GM23338 (cell line): ENCODE measurements around the gene RNASEH2C.

Source experiments
- CREB1 ChIP-seq: fragments of 250-450 bp; sonication (Bioruptor Pico); IDR thresholded peaks from 2 replicates; pipeline ENCODE4 v1.5.0; 2020; ENCODE audit warnings: low read depth, mild to moderate bottlenecking, moderate library complexity
- EZH2 ChIP-seq: fragments of 200-600 bp; sonication (generic); IDR thresholded peaks from one replicate; pipeline ENCODE4 v1.8.0; 2017; ENCODE audit warnings: antibody characterized with exemption, mild to moderate bottlenecking, low read depth; ENCODE audit not compliant: unreplicated experiment
- EZH2phosphoT487 ChIP-seq: fragments of 200-600 bp; sonication (generic); IDR thresholded peaks from one replicate; pipeline ENCODE4 v1.8.1; 2018; ENCODE audit warnings: antibody characterized with exemption; ENCODE audit not compliant: unreplicated experiment
- POLR2AphosphoS5 ChIP-seq: IDR thresholded peaks from 2 replicates; pipeline ENCODE4 v1.6.1; 2016; ENCODE audit warnings: antibody characterized with exemption, low read depth
- ZNF331 ChIP-seq: fragments of 250-450 bp; sonication (Bioruptor Pico); IDR thresholded peaks from 2 replicates; pipeline ENCODE4 v1.5.0; 2020; ENCODE audit warnings: low read depth, mild to moderate bottlenecking, moderate library complexity
- TF ChIP-seq, protein P1 (sequence below), 2 experiments: fragments of 200-600 bp in 1 of 2; sonication (generic) in 1 of 2; conservative IDR thresholded peaks; 2 replicates each; pipeline versions ENCODE4 v1.5.1 to v1.6.1; 2016 to 2017; ENCODE audit warnings: antibody characterized with exemption in 2 of 2, low read depth in 2 of 2, mild to moderate bottlenecking in 2 of 2, moderate library complexity in 1 of 2
- TF ChIP-seq, protein P2 (sequence below): IDR thresholded peaks from 2 replicates; pipeline ENCODE4 v1.6.1; 2016; ENCODE audit warnings: antibody characterized with exemption
- TF ChIP-seq, protein P3 (sequence below): IDR thresholded peaks from one replicate; pipeline ENCODE4 v1.6.1; 2018; ENCODE audit warnings: antibody characterized with exemption; ENCODE audit not compliant: unreplicated experiment

DNA sequence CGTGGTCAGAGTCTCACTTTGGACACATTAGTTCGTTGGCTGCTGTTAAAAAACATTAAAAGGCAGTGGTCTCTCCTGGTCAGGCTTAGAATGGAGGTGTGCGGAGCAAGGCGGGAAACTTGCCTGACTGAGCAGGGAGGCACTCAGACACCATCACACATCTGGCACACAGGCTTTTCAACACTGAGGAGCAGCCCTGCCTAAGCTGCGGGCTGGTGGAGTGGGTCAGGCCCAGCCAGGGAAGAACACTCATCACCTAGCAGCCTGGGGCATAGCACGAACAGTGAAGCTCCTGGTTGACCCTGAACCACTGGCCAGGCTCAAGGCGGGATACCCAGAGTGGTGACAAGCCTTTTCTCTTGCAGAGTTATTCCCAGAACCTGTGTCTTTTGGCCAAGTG is 4.3 kb downstream of the RNASEH2C start:
- TF ChIP-seq, protein P1, sequence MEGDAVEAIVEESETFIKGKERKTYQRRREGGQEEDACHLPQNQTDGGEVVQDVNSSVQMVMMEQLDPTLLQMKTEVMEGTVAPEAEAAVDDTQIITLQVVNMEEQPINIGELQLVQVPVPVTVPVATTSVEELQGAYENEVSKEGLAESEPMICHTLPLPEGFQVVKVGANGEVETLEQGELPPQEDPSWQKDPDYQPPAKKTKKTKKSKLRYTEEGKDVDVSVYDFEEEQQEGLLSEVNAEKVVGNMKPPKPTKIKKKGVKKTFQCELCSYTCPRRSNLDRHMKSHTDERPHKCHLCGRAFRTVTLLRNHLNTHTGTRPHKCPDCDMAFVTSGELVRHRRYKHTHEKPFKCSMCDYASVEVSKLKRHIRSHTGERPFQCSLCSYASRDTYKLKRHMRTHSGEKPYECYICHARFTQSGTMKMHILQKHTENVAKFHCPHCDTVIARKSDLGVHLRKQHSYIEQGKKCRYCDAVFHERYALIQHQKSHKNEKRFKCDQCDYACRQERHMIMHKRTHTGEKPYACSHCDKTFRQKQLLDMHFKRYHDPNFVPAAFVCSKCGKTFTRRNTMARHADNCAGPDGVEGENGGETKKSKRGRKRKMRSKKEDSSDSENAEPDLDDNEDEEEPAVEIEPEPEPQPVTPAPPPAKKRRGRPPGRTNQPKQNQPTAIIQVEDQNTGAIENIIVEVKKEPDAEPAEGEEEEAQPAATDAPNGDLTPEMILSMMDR (conservative IDR thresholded peaks at IDR 0.05; ENCODE audit: low read depth in 2 of 2): no peak
- TF ChIP-seq POLR2AphosphoS5 (no peak), EZH2 (no peak), EZH2phosphoT487 (no peak), CREB1 (CRISPR knock-in tag) (no peak), ZNF331 (no peak)
- TF ChIP-seq, protein P2, sequence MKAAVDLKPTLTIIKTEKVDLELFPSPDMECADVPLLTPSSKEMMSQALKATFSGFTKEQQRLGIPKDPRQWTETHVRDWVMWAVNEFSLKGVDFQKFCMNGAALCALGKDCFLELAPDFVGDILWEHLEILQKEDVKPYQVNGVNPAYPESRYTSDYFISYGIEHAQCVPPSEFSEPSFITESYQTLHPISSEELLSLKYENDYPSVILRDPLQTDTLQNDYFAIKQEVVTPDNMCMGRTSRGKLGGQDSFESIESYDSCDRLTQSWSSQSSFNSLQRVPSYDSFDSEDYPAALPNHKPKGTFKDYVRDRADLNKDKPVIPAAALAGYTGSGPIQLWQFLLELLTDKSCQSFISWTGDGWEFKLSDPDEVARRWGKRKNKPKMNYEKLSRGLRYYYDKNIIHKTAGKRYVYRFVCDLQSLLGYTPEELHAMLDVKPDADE: no peak
- TF ChIP-seq, protein P3, sequence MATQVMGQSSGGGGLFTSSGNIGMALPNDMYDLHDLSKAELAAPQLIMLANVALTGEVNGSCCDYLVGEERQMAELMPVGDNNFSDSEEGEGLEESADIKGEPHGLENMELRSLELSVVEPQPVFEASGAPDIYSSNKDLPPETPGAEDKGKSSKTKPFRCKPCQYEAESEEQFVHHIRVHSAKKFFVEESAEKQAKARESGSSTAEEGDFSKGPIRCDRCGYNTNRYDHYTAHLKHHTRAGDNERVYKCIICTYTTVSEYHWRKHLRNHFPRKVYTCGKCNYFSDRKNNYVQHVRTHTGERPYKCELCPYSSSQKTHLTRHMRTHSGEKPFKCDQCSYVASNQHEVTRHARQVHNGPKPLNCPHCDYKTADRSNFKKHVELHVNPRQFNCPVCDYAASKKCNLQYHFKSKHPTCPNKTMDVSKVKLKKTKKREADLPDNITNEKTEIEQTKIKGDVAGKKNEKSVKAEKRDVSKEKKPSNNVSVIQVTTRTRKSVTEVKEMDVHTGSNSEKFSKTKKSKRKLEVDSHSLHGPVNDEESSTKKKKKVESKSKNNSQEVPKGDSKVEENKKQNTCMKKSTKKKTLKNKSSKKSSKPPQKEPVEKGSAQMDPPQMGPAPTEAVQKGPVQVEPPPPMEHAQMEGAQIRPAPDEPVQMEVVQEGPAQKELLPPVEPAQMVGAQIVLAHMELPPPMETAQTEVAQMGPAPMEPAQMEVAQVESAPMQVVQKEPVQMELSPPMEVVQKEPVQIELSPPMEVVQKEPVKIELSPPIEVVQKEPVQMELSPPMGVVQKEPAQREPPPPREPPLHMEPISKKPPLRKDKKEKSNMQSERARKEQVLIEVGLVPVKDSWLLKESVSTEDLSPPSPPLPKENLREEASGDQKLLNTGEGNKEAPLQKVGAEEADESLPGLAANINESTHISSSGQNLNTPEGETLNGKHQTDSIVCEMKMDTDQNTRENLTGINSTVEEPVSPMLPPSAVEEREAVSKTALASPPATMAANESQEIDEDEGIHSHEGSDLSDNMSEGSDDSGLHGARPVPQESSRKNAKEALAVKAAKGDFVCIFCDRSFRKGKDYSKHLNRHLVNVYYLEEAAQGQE: no peak
